ENCODE results near the gene ASTN1.

Gene ASTN1

GRCh38 chr1:176876966-176877515, 287.5 kb downstream of the ASTN1 start:
- H3K4me3 ChIP-seq (replicated peaks in 1 of 2; ENCODE audit: low read depth in 2 of 2, low read length in 2 of 2), result no peak overlapping the region
- DNase-seq (ENCODE audit: low read depth in 2 of 2), result no peak
- TF ChIP-seq CTCF (IDR thresholded peaks at IDR 0.05; ENCODE audit: low read depth, low read length), result no peak

- TF ChIP-seq CTCF (IDR thresholded peaks at IDR 0.05; ENCODE audit: low read depth, low read length), result no peak
- H3K4me3 ChIP-seq (replicated peaks in 1 of 2; ENCODE audit: low read depth in 2 of 2, low read length in 2 of 2), result no peak overlapping the region
- no peak for DNase-seq (ENCODE audit: low read depth in 2 of 2)
Measured at GRCh38 chr1:176869577-176869976, 294.9 kb downstream of the ASTN1 start.

- TF ChIP-seq CTCF (IDR thresholded peaks at IDR 0.05; ENCODE audit: low read depth, low read length), result no peak
- DNase-seq (ENCODE audit: low read depth in 2 of 2), result peak in 1 of 2 donors; percentile 6
- H3K4me3 ChIP-seq (replicated peaks in 1 of 2; ENCODE audit: low read depth in 2 of 2, low read length in 2 of 2), result no peak overlapping the region
Measured at GRCh38 chr1:176866011-176866714, 298.3 kb downstream of the ASTN1 start.

GRCh38 chr1:176864211-176864610, 300.3 kb downstream of the ASTN1 start:
- no peak for TF ChIP-seq CTCF (IDR thresholded peaks at IDR 0.05; ENCODE audit: low read depth, low read length)
- no peak for DNase-seq (ENCODE audit: low read depth in 2 of 2)
- no peak overlapping the region for H3K4me3 ChIP-seq (replicated peaks in 1 of 2; ENCODE audit: low read depth in 2 of 2, low read length in 2 of 2)

GRCh38 chr1:176863613-176864012, 300.9 kb downstream of the ASTN1 start:
- TF ChIP-seq CTCF (IDR thresholded peaks at IDR 0.05; ENCODE audit: low read depth, low read length), result no peak
- no peak overlapping the region for H3K4me3 ChIP-seq (replicated peaks in 1 of 2; ENCODE audit: low read depth in 2 of 2, low read length in 2 of 2)
- DNase-seq (ENCODE audit: low read depth in 2 of 2), result no peak

- no peak for DNase-seq (ENCODE audit: low read depth in 2 of 2)
- no peak overlapping the region for H3K4me3 ChIP-seq (replicated peaks in 1 of 2; ENCODE audit: low read depth in 2 of 2, low read length in 2 of 2)
- TF ChIP-seq CTCF (IDR thresholded peaks at IDR 0.05; ENCODE audit: low read depth, low read length), result no peak
Measured at GRCh38 chr1:176858433-176858916, 306.0 kb downstream of the ASTN1 start.

Data from cardiac fibroblast (primary cell).